Mucosa of descending colon (tissue), 3 donors: ENCODE measurements around the gene RNF208. TPM values are rescaled to one million over a fixed set of nuclear protein-coding genes. Genes with fewer than 3 reads are reported as not detected.
"Not testable (repeated sequence)": the region's sequence is repeated elsewhere in the genome, so short reads cannot be mapped to it uniquely, and the experiment has no call there.

Experiments used
- ATAC-seq: fragments of 200-7000 bp; cut with Tn5 transposase; one replicate; pipeline ENCODE4 v1.9.1; 2020; ENCODE audit warnings: mild to moderate bottlenecking, moderate library complexity
- DNase-seq, 3 donors: peaks; one replicate each; pipeline ENCODE4 v3.0.0-alpha.2; 2020
- H3K36me3 ChIP-seq: fragments of 200-600 bp; one replicate; pipeline ENCODE4 v1.8.0; 2021; ENCODE audit warnings: low read depth, mild to moderate bottlenecking
- H3K4me1 ChIP-seq: fragments of 200-600 bp; one replicate; pipeline ENCODE4 v1.8.0; 2021; ENCODE audit warnings: low read depth, mild to moderate bottlenecking
- H3K4me3 ChIP-seq: fragments of 200-600 bp; one replicate; pipeline ENCODE4 v1.8.0; 2021; ENCODE audit warnings: mild to moderate bottlenecking
- H3K9me3 ChIP-seq: fragments of 200-600 bp; one replicate; pipeline ENCODE4 v1.8.0; 2021; ENCODE audit warnings: mild to moderate bottlenecking
- intact Hi-C, 2 donors: fragments of 100-400 bp; cut with DNase I in 1 of 2; cut with micrococcal nuclease in 1 of 2; formaldehyde crosslinking; loops; one replicate each; pipeline versions ENCODE4 v1.11.0 to v1.11.1; 2022; cut with DNase I, micrococcal nuclease
- total RNA-seq, 3 donors: library from RNA; stranded (reverse); fragmentation: NEBNext Ultra II Directional in 2 of 3; extraction: Animal tissue kit (Norgen Biotek cat#: 25700) in 2 of 3; gene quantifications; one replicate each; pipeline versions ENCODE4 v1.2.1 to v1.2.4, GENCODE V29; 2021 to 2023
- TF ChIP-seq, protein P1 (sequence below): fragments of 200-600 bp; IDR thresholded peaks from one replicate; pipeline ENCODE4 v1.8.0; 2022; ENCODE audit warnings: antibody characterized with exemption, mild to moderate bottlenecking
- donor health status: DM: no; HTN: no; CAD: no; lungs with moderate emphysema.
- donor health status: DM: no; HTN: no; CAD: no.
- donor health status: DM: no; HTN: yes; CAD: no.

RNF208 gene
- total RNA-seq, 3 donors from 2014 or later, result 5.3 to 7.1 (median 5.8) TPM

DNA sequence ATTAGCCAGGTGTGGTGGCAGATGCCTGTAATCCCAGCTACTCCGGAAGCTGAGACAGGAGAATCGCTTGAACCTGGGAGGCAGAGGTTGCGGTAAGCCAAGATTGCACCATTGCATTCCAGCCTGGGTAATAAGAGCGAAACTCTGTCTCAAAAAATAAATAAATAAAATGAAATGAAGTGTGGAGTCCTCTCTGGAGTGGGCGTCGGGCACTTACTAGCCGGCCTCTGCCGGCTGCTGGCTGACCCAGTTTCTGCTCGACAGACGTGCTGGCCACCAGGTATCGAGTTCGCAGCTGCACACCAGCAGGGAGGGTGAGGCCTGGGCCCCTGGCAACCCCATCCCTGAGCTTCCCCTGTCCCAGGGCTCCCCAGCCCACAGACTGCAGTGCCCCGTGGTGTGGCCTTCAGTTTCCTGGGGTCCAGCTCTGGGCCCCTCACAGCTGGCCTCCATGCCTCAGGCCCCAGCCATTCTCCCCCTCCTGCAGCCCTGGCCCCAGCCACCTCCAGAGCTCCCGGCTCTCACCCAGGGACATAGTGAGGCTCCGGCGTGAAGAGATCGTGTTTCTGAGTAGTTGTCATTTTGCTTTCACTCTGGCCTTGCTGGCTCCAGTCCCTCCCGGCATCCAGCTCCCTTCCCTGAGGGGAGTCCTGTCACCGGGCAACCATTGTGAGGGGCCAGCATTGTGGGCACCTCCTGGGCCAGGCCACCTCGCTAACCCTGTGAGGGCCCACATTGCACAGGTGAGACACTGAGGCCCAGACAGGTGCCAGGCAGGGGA, 25.3 kb upstream of the RNF208 start:
- no peak overlapping the region for H3K4me3 ChIP-seq
- no peaks in the 10 kb centered on the region for H3K9me3 ChIP-seq
- no peak for DNase-seq
- ATAC-seq, result no peak
- intact Hi-C loops, result no loop called here
- TF ChIP-seq, protein P1, sequence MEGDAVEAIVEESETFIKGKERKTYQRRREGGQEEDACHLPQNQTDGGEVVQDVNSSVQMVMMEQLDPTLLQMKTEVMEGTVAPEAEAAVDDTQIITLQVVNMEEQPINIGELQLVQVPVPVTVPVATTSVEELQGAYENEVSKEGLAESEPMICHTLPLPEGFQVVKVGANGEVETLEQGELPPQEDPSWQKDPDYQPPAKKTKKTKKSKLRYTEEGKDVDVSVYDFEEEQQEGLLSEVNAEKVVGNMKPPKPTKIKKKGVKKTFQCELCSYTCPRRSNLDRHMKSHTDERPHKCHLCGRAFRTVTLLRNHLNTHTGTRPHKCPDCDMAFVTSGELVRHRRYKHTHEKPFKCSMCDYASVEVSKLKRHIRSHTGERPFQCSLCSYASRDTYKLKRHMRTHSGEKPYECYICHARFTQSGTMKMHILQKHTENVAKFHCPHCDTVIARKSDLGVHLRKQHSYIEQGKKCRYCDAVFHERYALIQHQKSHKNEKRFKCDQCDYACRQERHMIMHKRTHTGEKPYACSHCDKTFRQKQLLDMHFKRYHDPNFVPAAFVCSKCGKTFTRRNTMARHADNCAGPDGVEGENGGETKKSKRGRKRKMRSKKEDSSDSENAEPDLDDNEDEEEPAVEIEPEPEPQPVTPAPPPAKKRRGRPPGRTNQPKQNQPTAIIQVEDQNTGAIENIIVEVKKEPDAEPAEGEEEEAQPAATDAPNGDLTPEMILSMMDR, result no peak
- no peaks in the 10 kb centered on the region for H3K36me3 ChIP-seq
- peaks cover 9% of the 10 kb centered on the region for H3K4me1 ChIP-seq

DNA sequence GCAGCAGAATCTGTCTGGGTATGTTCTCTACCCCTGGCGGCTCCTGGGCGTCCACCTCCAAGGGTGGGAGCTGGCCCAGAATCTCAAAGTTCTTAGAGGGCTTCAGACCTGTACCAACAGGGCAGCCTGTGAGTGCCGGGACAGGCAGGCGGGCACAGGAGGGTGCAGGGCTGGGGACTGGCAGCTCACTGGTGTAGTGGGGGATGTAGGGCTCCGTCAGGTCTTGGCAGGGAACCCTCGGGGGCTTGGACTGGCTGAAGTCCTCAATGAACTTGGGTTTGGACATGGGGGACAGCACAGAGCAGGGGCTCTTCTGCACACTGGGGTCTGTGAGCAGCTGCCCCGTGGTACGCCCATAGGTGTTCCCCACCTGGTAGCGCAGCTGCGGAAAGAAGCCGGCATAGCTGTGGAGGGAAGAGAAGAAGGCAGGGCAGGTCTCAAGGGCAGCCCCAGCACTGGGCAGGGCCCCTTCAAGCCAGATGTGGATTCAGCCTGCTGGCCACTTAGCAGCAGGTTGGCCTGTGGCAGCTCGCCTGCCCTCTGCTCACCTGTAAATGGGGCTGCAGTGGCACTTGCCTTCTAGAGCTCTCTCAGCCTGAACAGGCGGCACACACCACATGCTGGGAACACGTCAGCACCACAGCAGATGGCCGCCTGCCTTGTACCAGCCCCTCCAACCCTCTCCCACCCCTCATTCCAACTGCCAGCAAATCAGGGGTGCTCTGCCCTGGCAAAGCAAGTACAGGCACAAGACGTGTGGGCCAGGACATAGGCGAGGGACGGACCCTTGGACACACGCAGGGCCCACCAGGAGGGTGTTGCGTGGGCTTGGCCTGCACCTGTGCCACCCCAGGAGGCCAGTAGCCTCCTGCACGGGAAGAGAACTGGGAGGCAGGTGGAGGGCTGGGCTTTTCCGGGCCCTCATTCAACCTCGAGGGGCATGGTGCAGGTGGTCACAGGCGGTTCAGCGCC, 23.7 kb upstream of the RNF208 start:
- DNase-seq, result no peak
- Histone ChIP-seq H3K9me3 (no peaks in the 10 kb centered on the region), H3K4me3 (no peak overlapping the region), H3K36me3 (peaks cover 4% of the 10 kb centered on the region), H3K4me1 (peaks cover 15% of the 10 kb centered on the region)
- ATAC-seq, result no peak
- TF ChIP-seq, protein P1, result no peak
- intact Hi-C loops, result no loop called here

DNA sequence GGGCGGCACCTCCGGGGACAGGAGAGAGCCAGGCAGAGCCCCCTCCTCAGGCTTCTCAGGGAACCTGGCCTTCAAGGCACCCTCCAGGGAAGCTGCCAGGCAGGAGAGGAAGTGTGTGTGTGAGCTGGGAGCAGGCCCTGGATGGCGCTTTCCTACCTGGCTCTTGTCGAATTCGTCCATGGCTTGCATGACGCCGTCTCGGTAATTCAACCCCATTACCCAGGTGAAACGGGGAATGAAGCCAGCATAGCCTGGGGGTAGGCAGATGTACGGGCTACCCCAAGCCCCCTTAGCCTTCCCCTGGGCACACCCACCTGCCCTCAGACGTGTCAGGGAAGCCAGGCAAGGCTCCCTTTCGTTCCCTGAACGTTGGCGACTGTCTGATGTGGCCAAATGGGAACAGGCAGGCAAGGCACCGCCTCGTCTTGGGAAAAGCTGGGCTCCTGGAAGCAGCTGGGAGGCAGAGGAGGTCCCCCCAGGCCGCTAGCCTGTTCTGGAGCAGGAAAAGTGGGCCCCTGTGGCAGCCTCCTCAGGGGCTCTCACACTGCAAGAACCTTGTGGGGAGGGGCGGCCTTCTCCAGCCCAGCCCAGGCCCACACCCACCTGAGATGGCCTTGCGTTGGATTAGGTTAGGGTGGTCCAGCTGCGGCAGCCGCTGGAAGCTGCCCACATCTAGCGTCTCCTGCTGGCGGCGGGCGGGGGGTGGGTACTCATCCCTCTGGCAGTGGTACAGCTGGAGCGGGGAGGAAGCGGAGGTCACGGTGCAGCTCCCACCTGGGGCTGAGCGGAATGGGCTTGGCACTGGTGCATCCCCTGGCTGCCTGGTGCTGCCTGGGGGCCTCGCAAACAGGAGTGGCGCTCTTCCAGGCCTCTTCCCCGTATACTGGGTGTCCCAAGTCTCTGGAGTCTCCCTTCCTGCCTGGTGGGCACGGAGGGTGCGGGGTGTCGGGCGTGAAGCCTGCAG, 22.7 kb upstream of the RNF208 start:
- intact Hi-C loops, result no loop called here
- TF ChIP-seq, protein P1, result no peak
- Histone ChIP-seq H3K4me1 (peaks cover 19% of the 10 kb centered on the region), H3K4me3 (no peak overlapping the region), H3K9me3 (no peaks in the 10 kb centered on the region), H3K36me3 (peaks cover 4% of the 10 kb centered on the region)
- no peak for ATAC-seq
- DNase-seq, result no peak

DNA sequence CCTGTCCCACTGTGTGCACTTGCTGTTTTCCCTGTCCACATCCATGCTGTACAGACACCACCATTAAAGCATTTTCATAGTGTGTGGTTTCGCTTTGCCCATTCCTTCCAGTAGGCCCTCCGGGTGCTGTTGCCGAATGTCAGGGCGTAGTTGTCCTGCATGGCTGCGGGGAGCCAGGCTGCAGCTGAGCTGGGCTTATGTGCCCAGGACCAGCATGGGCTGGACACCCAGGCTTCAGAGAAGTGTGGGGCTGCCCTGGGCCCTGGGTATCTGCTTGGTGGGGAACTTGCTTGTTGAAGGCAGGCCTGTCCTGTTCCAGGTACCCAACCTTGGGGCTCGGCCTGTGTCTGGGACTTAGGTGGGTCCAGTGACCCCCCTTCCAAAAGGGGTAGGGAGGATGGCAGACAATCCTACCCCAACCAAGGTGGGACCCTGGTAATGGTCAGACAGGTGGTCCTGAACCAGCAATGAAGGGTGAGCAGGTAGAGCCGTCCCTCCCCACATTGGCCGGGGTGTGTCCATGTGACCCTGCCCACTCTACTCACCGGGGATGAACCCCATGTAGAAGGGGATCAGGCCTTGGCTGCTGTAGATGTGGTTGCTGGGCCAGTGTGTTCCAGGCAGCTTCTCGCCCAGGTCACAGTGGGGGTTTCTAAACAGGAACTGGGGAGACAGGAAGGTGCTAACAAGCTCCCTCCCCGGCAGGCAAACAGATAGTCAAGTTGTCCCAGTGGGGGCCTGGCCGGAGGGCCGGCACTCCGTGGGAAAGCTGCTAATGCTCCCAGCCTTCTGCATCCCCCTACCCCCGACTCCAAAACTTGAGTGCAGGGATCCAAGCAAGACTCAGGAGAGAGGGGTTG, 21.8 kb upstream of the RNF208 start:
- intact Hi-C loops, result no loop called here
- no peak for ATAC-seq
- Histone ChIP-seq H3K4me3 (no peak overlapping the region), H3K36me3 (peaks cover 4% of the 10 kb centered on the region), H3K9me3 (no peaks in the 10 kb centered on the region), H3K4me1 (peaks cover 28% of the 10 kb centered on the region)
- DNase-seq, result no peak
- TF ChIP-seq, protein P1, result no peak

DNA sequence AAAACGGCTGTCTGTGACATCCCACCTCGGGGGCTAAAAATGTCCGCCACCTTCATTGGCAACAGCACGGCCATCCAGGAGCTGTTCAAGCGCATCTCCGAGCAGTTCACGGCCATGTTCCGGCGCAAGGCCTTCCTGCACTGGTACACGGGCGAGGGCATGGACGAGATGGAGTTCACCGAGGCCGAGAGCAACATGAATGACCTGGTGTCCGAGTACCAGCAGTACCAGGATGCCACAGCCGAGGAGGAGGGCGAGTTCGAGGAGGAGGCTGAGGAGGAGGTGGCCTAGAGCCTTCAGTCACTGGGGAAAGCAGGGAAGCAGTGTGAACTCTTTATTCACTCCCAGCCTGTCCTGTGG, 21.2 kb upstream of the RNF208 start:
- DNase-seq, ATAC-seq, H3K36me3 ChIP-seq, H3K9me3 ChIP-seq, H3K4me3 ChIP-seq, intact Hi-C loops: not testable (repeated sequence)
- H3K4me1 ChIP-seq, result peaks cover 34% of the 10 kb centered on the region
